Vagina (tissue), 2 donors: Measurements from ENCODE around the gene KLHL40. TPM values are rescaled to one million over a fixed set of nuclear protein-coding genes. Genes with fewer than 3 reads are reported as not detected.

Experiments
- DNase-seq, 2 donors: peaks; one replicate each; pipeline ENCODE4 v3.0.0-alpha.2; 2017; ENCODE audit errors: extremely low spot score in 2 of 2
- H3K27ac ChIP-seq: fragments of 200-600 bp; sonication (generic); one replicate; pipeline ENCODE4 v1.5.1; 2019
- H3K27me3 ChIP-seq: fragments of 200-600 bp; sonication (generic); one replicate; pipeline ENCODE4 v1.5.1; 2019
- H3K36me3 ChIP-seq, 2 donors: fragments of 200-600 bp; sonication (generic); one replicate each; pipeline ENCODE4 v1.5.1; 2017 to 2019
- H3K4me1 ChIP-seq: fragments of 200-600 bp; sonication (generic); one replicate; pipeline ENCODE4 v1.5.1; 2019
- H3K4me3 ChIP-seq, 2 donors: fragments of 200-600 bp; sonication (generic); 1 replicate in 1 of 2; 2 replicates in 1 of 2; pipeline ENCODE4 v1.5.1; 2016 to 2019
- H3K9me3 ChIP-seq: fragments of 200-600 bp; sonication (generic); one replicate; pipeline ENCODE4 v1.5.1; 2019
- POLR2A ChIP-seq, 2 donors: fragments of 450-650 bp; IDR thresholded peaks; one replicate each; pipeline ENCODE4 v1.6.1; 2017; ENCODE audit warnings: antibody characterized with exemption in 2 of 2, mild to moderate bottlenecking in 2 of 2, moderate library complexity in 2 of 2
- POLR2AphosphoS5 ChIP-seq, 2 donors: sonication (generic); formaldehyde crosslinking; IDR thresholded peaks; one replicate each; pipeline ENCODE4 v1.9.0; 2017; ENCODE audit warnings: antibody characterized with exemption in 2 of 2, mild to moderate bottlenecking in 2 of 2, low read depth in 1 of 2; ENCODE audit not compliant: insufficient read depth in 1 of 2
- intact Hi-C: fragments of 100-400 bp; cut with DNase I; formaldehyde crosslinking; loops from one replicate; pipeline ENCODE4 v1.15.1; 2023
- total RNA-seq: library from RNA; depleted of rRNA; stranded (reverse); fragments of >200 nt; gene quantifications from one replicate; pipeline ENCODE4 v1.2.3, GENCODE V29; 2016
- TF ChIP-seq, protein P1 (sequence below), 3 experiments: fragments of 450-650 bp in 2 of 3; fragments of 200-600 bp in 1 of 3; sonication (generic) in 1 of 3; IDR thresholded peaks; one replicate each; pipeline ENCODE4 v1.5.1; 2017 to 2019; ENCODE audit warnings: antibody characterized with exemption in 3 of 3, mild to moderate bottlenecking in 2 of 3, moderate library complexity in 2 of 3

The KLHL40 gene
- total RNA-seq, 1 donor from 2014 or later, result not detected

- intact Hi-C loops, result no loop called here
- Histone ChIP-seq H3K4me3 (no peak overlapping the region), H3K4me1 (peaks cover 36% of the 10 kb centered on the region), H3K27me3 (no peaks in the 10 kb centered on the region), H3K9me3 (no peaks in the 10 kb centered on the region), H3K27ac (no peak overlapping the region), H3K36me3 (no peaks in the 10 kb centered on the region)
- DNase-seq, result no peak
- TF ChIP-seq, protein P1, sequence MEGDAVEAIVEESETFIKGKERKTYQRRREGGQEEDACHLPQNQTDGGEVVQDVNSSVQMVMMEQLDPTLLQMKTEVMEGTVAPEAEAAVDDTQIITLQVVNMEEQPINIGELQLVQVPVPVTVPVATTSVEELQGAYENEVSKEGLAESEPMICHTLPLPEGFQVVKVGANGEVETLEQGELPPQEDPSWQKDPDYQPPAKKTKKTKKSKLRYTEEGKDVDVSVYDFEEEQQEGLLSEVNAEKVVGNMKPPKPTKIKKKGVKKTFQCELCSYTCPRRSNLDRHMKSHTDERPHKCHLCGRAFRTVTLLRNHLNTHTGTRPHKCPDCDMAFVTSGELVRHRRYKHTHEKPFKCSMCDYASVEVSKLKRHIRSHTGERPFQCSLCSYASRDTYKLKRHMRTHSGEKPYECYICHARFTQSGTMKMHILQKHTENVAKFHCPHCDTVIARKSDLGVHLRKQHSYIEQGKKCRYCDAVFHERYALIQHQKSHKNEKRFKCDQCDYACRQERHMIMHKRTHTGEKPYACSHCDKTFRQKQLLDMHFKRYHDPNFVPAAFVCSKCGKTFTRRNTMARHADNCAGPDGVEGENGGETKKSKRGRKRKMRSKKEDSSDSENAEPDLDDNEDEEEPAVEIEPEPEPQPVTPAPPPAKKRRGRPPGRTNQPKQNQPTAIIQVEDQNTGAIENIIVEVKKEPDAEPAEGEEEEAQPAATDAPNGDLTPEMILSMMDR (IDR thresholded peaks at IDR 0.05), result no peak
- TF ChIP-seq POLR2AphosphoS5 (IDR thresholded peaks at IDR 0.05; ENCODE audit: insufficient read depth in 1 of 2, low read depth in 1 of 2) (no peak), POLR2A (IDR thresholded peaks at IDR 0.05) (no peak)
These were observed 16.5 kb upstream of the KLHL40 start for GRCh38 chr3:42668793-42669217.

GRCh38 chr3:42670051-42670576, 15.2 kb upstream of the KLHL40 start:
- H3K4me3 ChIP-seq, result no peak overlapping the region
- TF ChIP-seq POLR2AphosphoS5 (IDR thresholded peaks at IDR 0.05; ENCODE audit: insufficient read depth in 1 of 2, low read depth in 1 of 2) (no peak), POLR2A (IDR thresholded peaks at IDR 0.05) (no peak)
- TF ChIP-seq, protein P1 (IDR thresholded peaks at IDR 0.05), result no peak
- H3K9me3 ChIP-seq, result no peaks in the 10 kb centered on the region
- DNase-seq, result no peak
- intact Hi-C loops, result no loop called here
- no peaks in the 10 kb centered on the region for H3K27me3 ChIP-seq
- peaks cover 32% of the 10 kb centered on the region for H3K4me1 ChIP-seq
- no peaks in the 10 kb centered on the region for H3K36me3 ChIP-seq
- no peak overlapping the region for H3K27ac ChIP-seq

- H3K4me3 ChIP-seq, result no peak overlapping the region
- peaks cover 27% of the 10 kb centered on the region for H3K4me1 ChIP-seq
- no peaks in the 10 kb centered on the region for H3K27me3 ChIP-seq
- intact Hi-C loops, result no loop called here
- H3K27ac ChIP-seq, result no peak overlapping the region
- TF ChIP-seq POLR2AphosphoS5 (IDR thresholded peaks at IDR 0.05; ENCODE audit: insufficient read depth in 1 of 2, low read depth in 1 of 2) (no peak), POLR2A (IDR thresholded peaks at IDR 0.05) (no peak)
- TF ChIP-seq, protein P1 (IDR thresholded peaks at IDR 0.05), result no peak
- no peaks in the 10 kb centered on the region for H3K9me3 ChIP-seq
- H3K36me3 ChIP-seq, result no peaks in the 10 kb centered on the region
- DNase-seq, result no peak
These were observed 14.7 kb upstream of the KLHL40 start for GRCh38 chr3:42670670-42671069.

GRCh38 chr3:42672515-42672914, 12.8 kb upstream of the KLHL40 start:
- intact Hi-C loops, result no loop called here
- no peak for TF ChIP-seq POLR2AphosphoS5 (IDR thresholded peaks at IDR 0.05; ENCODE audit: insufficient read depth in 1 of 2, low read depth in 1 of 2)
- TF ChIP-seq POLR2A (IDR thresholded peaks at IDR 0.05), result no peak
- TF ChIP-seq, protein P1 (IDR thresholded peaks at IDR 0.05), result no peak

GRCh38 chr3:42673082-42673481, 12.3 kb upstream of the KLHL40 start:
- DNase-seq, result no peak
- H3K9me3 ChIP-seq, result no peaks in the 10 kb centered on the region
- intact Hi-C loops, result no loop called here
- H3K27ac ChIP-seq, result no peak overlapping the region
- H3K4me3 ChIP-seq, result no peak overlapping the region
- no peaks in the 10 kb centered on the region for H3K27me3 ChIP-seq
- TF ChIP-seq POLR2A (IDR thresholded peaks at IDR 0.05) (no peak), POLR2AphosphoS5 (IDR thresholded peaks at IDR 0.05; ENCODE audit: insufficient read depth in 1 of 2, low read depth in 1 of 2) (no peak)
- TF ChIP-seq, protein P1 (IDR thresholded peaks at IDR 0.05), result no peak
- H3K36me3 ChIP-seq, result no peaks in the 10 kb centered on the region
- H3K4me1 ChIP-seq, result peaks cover 3% of the 10 kb centered on the region

More at GRCh38 chr3:42672515-42672914, 12.8 kb upstream of the KLHL40 start:
- H3K4me3 ChIP-seq, result no peak overlapping the region
- no peaks in the 10 kb centered on the region for H3K9me3 ChIP-seq
- H3K36me3 ChIP-seq, result no peaks in the 10 kb centered on the region
- peaks cover 8% of the 10 kb centered on the region for H3K4me1 ChIP-seq
- H3K27ac ChIP-seq, result no peak overlapping the region
- no peak for DNase-seq
- no peaks in the 10 kb centered on the region for H3K27me3 ChIP-seq
